Adrenal gland (tissue), 12 donors: Measurements from ENCODE around the gene IGHMBP2. TPM values are rescaled to one million over a fixed set of nuclear protein-coding genes. Genes with fewer than 3 reads are reported as not detected.

Experiments used
- DNase-seq, 7 donors: peaks; one replicate each; pipeline ENCODE4 v3.0.0-alpha.2; 2019 to 2020
- H3K27ac ChIP-seq, 5 donors: fragments of 200-600 bp; sonication (generic) in 4 of 5; 1 replicate in 3 of 5; 2 replicates in 2 of 5; pipeline versions ENCODE4 v1.5.1 to v1.8.0; 2016 to 2020; ENCODE audit warnings: mild to moderate bottlenecking in 1 of 5
- H3K27me3 ChIP-seq: fragments of 200-600 bp; 2 replicates; pipeline ENCODE4 v1.8.0; 2021
- H3K36me3 ChIP-seq, 2 donors: fragments of 200-600 bp; replicated peaks in 1 of 2; 1 replicate in 1 of 2; 2 replicates in 1 of 2; pipeline versions ENCODE4 v1.5.1 to v1.8.0; 2018 to 2022
- H3K4me1 ChIP-seq, 2 donors: fragments of 200-600 bp; replicated peaks in 1 of 2; 1 replicate in 1 of 2; 2 replicates in 1 of 2; pipeline versions ENCODE4 v1.5.1 to v1.8.0; 2018 to 2021
- H3K4me3 ChIP-seq, 4 donors: fragments of 200-600 bp; sonication (generic) in 3 of 4; one replicate each; pipeline ENCODE4 v1.5.1; 2016 to 2018
- H3K9me3 ChIP-seq, 3 donors: fragments of 200-600 bp; sonication (generic) in 1 of 3; replicated peaks in 1 of 3; 1 replicate in 2 of 3; 2 replicates in 1 of 3; pipeline versions ENCODE4 v1.5.1 to v1.8.0; 2016 to 2021
- CTCF ChIP-seq, 6 experiments: fragments of 450-650 bp in 4 of 6; fragments of 200-600 bp in 2 of 6; sonication (generic) in 1 of 6; IDR thresholded peaks; 1 replicate in 5 of 6; 2 replicates in 1 of 6; pipeline versions ENCODE4 v1.5.1 to v1.8.0; 2016 to 2021; ENCODE audit warnings: antibody characterized with exemption in 6 of 6, mild to moderate bottlenecking in 2 of 6, moderate library complexity in 1 of 6
- POLR2A ChIP-seq, 2 donors: fragments of 450-650 bp; IDR thresholded peaks; one replicate each; pipeline ENCODE4 v1.6.1; 2017; ENCODE audit warnings: antibody characterized with exemption in 2 of 2, mild to moderate bottlenecking in 2 of 2, moderate library complexity in 1 of 2
- WGBS, 4 donors: extraction: QIAGEN DNeasy Blood & Tissue Kit in 2 of 4; methylation state at CpG; one replicate each; pipeline versions ENCODE4 v1.1.5 to v1.1.7; 2013 to 2017; 5-methylcytosine and 5-hydroxymethylcytosine counted together
- intact Hi-C, 2 donors: fragments of 100-400 bp; cut with DNase I; formaldehyde crosslinking; loops; one replicate each; pipeline versions ENCODE4 v1.14.1 to v1.15.0; 2022 to 2023
- polyA plus RNA-seq, 3 donors: library from polyadenylated mRNA; stranded (reverse); fragments of 200-250 nt in 2 of 3; fragments of 350-450 nt in 1 of 3; fragmentation: Illumina TruSeq in 1 of 3; extraction: RNeasy Lipid Tissue Mini Kit (QIAGEN cat#74804) in 1 of 3; gene quantifications; one replicate each; pipeline ENCODE4 v1.2.3, GENCODE V29; 2013 to 2014
- total RNA-seq, 9 donors: library from RNA; depleted of rRNA in 4 of 9; stranded (reverse); fragments of >200 nt in 4 of 9; fragments of 120-200 nt in 1 of 9; fragmentation: NEBNext Ultra II Directional in 1 of 9; extraction: Animal tissue kit (Norgen Biotek cat#: 25700) in 1 of 9; gene quantifications; one replicate each; pipeline versions ENCODE4 v1.1.0 to v1.2.4, GENCODE V29; 2013 to 2023
- donor health status: healthy with polysubstance abuse.
- donor health status: Bipolar disorder and iron deficiency.
- donor health status: DM: yes; HTN: yes; CAD: no.
- donor health status: DM: no; HTN: no; CAD: no.
- donor health status: DM: no; HTN: no; CAD: no.
- donor health status: DM: yes; HTN: yes; CAD: no.

The IGHMBP2 gene
- total and polyA plus RNA-seq, 12 donors = 7.9 to 40.6 (median 16.3) TPM

DNA sequence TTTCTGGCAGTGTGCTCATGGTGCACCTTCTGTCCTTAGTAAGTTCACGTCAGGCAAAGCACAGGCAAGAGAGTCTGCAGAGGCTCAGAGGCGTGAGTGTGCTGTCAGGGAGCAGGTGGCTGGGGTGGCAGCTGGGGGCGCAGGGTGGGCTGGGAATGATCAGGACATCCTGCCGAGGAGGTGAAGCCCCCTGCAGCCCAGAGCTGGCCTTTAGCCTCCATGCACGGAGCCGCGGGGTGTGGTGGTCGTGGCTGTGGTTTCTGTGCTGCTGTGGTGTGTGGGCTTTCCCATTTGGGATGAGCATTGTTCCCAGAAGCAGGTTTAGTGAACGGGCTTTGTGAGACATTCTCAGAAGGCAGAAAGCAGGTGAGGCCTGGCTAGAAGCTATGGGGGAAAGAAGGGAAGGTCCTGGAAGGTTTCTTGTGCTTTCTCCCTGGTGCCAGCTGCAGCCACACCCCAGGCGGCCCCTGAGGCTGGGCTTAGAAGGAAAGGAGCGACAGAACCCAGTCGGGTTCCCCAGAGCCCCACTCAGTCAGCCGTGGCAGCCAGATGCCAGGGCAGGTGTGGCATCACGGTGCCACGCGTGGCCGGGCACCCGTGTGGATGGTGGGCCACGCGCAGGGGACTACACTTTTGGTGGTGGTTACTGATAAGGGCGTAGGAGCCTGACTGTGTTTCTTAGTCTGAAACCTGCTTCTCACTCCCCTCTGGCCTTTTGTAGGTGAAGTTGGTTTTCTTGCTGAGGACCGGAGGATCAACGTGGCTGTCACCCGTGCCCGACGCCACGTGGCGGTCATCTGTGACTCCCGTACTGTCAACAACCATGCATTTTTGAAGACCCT, 32.0 kb downstream of the IGHMBP2 start:
- intact Hi-C loops = loop anchor here in 1 of 2 donors (10.0 kb wide), 1 partner anchor 149 kb away; no protein-coding TSS in a partner anchor
- TF ChIP-seq POLR2A (IDR thresholded peaks at IDR 0.05) = no peak
- TF ChIP-seq CTCF (IDR thresholded peaks at IDR 0.05) = no peak
- DNase-seq = no peak
- peaks cover 0 to 77% of the 10 kb centered on the region in 2 donors for H3K36me3 ChIP-seq
- no peaks in the 10 kb centered on the region for H3K9me3 ChIP-seq
- no peak overlapping the region for H3K27ac ChIP-seq
- H3K27me3 ChIP-seq = no peaks in the 10 kb centered on the region
- H3K4me1 ChIP-seq = no peaks in the 10 kb centered on the region
- 92 to 97% (median 95%) methylated on average over 29 of the region's 29 CpGs for WGBS, 4 donors
- no peak overlapping the region for H3K4me3 ChIP-seq

DNA sequence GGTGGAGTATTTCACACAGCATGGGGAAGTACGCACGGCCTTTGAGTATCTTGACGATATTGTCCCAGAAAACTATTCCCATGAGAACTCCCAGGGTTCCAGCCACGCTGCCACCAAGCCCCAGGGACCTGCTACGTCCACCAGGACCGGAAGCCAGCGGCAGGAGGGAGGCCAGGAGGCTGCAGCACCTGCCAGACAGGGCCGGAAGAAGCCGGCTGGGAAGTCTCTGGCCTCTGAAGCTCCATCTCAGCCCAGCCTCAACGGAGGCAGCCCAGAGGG, 32.6 kb downstream of the IGHMBP2 start:
- H3K36me3 ChIP-seq = peaks cover 0 to 71% of the 10 kb centered on the region in 2 donors
- TF ChIP-seq POLR2A (IDR thresholded peaks at IDR 0.05) = no peak
- TF ChIP-seq CTCF (IDR thresholded peaks at IDR 0.05) = no peak
- no peak overlapping the region for H3K4me3 ChIP-seq
- no peaks in the 10 kb centered on the region for H3K27me3 ChIP-seq
- DNase-seq = no peak
- 94 to 97% (median 97%) methylated on average over 6 to 10 of the region's 10 CpGs for WGBS, 4 donors
- H3K4me1 ChIP-seq = no peaks in the 10 kb centered on the region
- no peak overlapping the region for H3K27ac ChIP-seq
- intact Hi-C loops = loop anchor here in 1 of 2 donors (10.0 kb wide), 1 partner anchor 149 kb away; no protein-coding TSS in a partner anchor
- H3K9me3 ChIP-seq = no peaks in the 10 kb centered on the region

DNA sequence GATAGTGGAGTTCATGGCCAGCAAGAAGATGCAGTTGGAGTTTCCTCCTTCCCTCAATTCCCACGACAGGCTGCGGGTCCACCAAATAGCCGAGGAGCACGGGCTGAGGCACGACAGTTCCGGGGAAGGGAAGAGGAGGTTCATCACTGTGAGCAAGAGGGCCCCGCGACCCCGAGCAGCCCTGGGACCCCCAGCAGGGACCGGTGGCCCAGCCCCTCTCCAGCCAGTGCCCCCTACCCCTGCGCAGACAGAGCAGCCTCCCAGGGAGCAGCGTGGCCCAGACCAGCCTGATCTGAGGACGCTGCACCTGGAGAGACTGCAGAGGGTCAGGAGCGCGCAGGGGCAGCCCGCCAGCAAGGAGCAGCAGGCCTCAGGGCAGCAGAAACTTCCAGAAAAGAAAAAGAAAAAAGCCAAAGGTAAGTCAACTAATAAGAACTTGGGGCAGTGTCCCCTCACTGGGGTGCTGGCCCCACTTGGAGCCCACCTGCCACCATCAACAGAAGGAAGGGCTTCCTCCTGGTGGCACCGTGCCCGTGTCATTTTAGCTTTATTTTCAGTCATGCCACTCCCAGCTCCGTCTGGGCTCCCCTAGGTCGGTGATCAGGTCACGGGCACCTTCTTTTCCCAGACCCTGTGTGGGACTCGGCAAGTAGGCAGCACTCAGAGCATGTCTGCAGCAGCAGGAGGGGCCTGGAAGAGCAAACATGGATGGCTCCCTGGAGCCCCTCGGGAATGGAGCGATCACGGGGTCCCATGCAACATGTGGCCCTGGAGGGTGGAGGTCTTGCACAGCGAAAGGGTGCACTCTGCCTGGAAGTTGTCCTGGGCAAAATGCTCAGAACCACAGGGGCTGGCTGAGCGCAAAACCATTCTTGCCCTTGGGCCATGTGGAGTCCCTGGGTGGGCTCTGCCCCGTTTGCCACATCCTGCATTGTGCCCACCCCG, 33.3 kb downstream of the IGHMBP2 start:
- no peaks in the 10 kb centered on the region for H3K27me3 ChIP-seq
- intact Hi-C loops = loop anchor here in 1 of 2 donors (10.0 kb wide), 1 partner anchor 148 kb away; no protein-coding TSS in a partner anchor
- 92 to 95% (median 94%) methylated on average over 13 to 29 of the region's 29 CpGs for WGBS, 4 donors
- no peaks in the 10 kb centered on the region for H3K4me1 ChIP-seq
- no peak for DNase-seq
- no peak for TF ChIP-seq POLR2A (IDR thresholded peaks at IDR 0.05)
- no peak for TF ChIP-seq CTCF (IDR thresholded peaks at IDR 0.05)
- no peak overlapping the region for H3K27ac ChIP-seq
- H3K9me3 ChIP-seq = no peaks in the 10 kb centered on the region
- H3K4me3 ChIP-seq = no peak overlapping the region
- H3K36me3 ChIP-seq = peaks cover 0 to 70% of the 10 kb centered on the region in 2 donors

GRCh38 chr11:68938088-68938487, 34.4 kb downstream of the IGHMBP2 start:
- Histone ChIP-seq H3K4me3 (no peak overlapping the region), H3K36me3 (peaks cover 0 to 70% of the 10 kb centered on the region in 2 donors)
- TF ChIP-seq CTCF (IDR thresholded peaks at IDR 0.05) = no peak
- no peak for TF ChIP-seq POLR2A (IDR thresholded peaks at IDR 0.05)

More at GRCh38 chr11:68938088-68938487, 34.4 kb downstream of the IGHMBP2 start:
- DNase-seq = no peak
- no peaks in the 10 kb centered on the region for H3K27me3 ChIP-seq
- 94 to 98% (median 96%) methylated on average over 9 to 18 of the region's 18 CpGs for WGBS, 4 donors
- H3K4me1 ChIP-seq = no peaks in the 10 kb centered on the region
- intact Hi-C loops = loop anchor here in 1 of 2 donors (10.0 kb wide), 1 partner anchor 147 kb away; no protein-coding TSS in a partner anchor
- no peaks in the 10 kb centered on the region for H3K9me3 ChIP-seq
- no peak overlapping the region for H3K27ac ChIP-seq
